OCI-LY1 (cell line): ENCODE results near the gene XYLB.

ENCODE experiments used
- EZH2 ChIP-seq: fragments of 200-600 bp; sonication (generic), shearing (Covaris generic); IDR thresholded peaks from 2 replicates; pipeline ENCODE4 v1.8.0; 2017; ENCODE audit warnings: borderline replicate concordance, mixed run types, mild to moderate bottlenecking, antibody characterized with exemption, low read length, moderate library complexity, mixed read lengths
- TF ChIP-seq, protein P1 (sequence below): fragments of 200-600 bp; sonication (generic), shearing (Covaris generic); IDR thresholded peaks from 2 replicates; pipeline ENCODE4 v1.5.1; 2017; ENCODE audit warnings: mild to moderate bottlenecking, antibody characterized with exemption, low read length, moderate library complexity, mixed read lengths

- TF ChIP-seq, protein P1, sequence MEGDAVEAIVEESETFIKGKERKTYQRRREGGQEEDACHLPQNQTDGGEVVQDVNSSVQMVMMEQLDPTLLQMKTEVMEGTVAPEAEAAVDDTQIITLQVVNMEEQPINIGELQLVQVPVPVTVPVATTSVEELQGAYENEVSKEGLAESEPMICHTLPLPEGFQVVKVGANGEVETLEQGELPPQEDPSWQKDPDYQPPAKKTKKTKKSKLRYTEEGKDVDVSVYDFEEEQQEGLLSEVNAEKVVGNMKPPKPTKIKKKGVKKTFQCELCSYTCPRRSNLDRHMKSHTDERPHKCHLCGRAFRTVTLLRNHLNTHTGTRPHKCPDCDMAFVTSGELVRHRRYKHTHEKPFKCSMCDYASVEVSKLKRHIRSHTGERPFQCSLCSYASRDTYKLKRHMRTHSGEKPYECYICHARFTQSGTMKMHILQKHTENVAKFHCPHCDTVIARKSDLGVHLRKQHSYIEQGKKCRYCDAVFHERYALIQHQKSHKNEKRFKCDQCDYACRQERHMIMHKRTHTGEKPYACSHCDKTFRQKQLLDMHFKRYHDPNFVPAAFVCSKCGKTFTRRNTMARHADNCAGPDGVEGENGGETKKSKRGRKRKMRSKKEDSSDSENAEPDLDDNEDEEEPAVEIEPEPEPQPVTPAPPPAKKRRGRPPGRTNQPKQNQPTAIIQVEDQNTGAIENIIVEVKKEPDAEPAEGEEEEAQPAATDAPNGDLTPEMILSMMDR = no peak
- TF ChIP-seq EZH2 = no peak
Observed at GRCh38 chr3:38370149-38370548, 23.6 kb downstream of the XYLB start.
